Measurements from ENCODE around the gene FCHSD2. TPM values are rescaled to one million over a fixed set of nuclear protein-coding genes. Genes with fewer than 3 reads are reported as not detected.
A peak's percentile ranks its signal among the peaks of the same experiment; 100 is the strongest.
"Not testable (repeated sequence)": the region's sequence is repeated elsewhere in the genome, so short reads cannot be mapped to it uniquely, and the experiment has no call there.

Gene FCHSD2
- total and polyA plus RNA-seq, 2 experiments from 2014 or later: 9.1 to 19.8 TPM

- Histone ChIP-seq H3K9me2 (ENCODE audit: insufficient read depth) (no peaks in the 10 kb centered on the region), H3K4me2 (ENCODE audit: unreplicated experiment) (no peak overlapping the region), H4K20me1 (ENCODE audit: insufficient read depth) (no peaks in the 10 kb centered on the region), H2AFZ (no peak overlapping the region), H3K79me2 (ENCODE audit: insufficient read depth) (peaks cover 27% of the 10 kb centered on the region), H3K4me3 (no peak overlapping the region), H3K9me3 (ENCODE audit: low read depth) (no peaks in the 10 kb centered on the region), H3K27me3 (replicated peaks; ENCODE audit: insufficient read depth) (no peaks in the 10 kb centered on the region), H3K9ac (no peak overlapping the region), H3K36me3 (ENCODE audit: low read depth) (0 out of 2 replicates have a peak, but pooled peaks cover 7% of the 10 kb centered on the region), H3K27ac (no peak overlapping the region), H3F3A (ENCODE audit: insufficient read depth) (peaks cover 9% of the 10 kb centered on the region; the same call in 1 of the 2 replicates), H3K4me1 (ENCODE audit: insufficient read depth) (peaks cover 15% of the 10 kb centered on the region)
- no peak for TF ChIP-seq EZH2phosphoT487 (IDR thresholded peaks at IDR 0.05; ENCODE audit: insufficient read depth, low read depth)
- DNase-seq: peak; percentile 24
- in situ Hi-C loops (cut with MboI): no loop called here
- 72 to 73% methylated on average over 4 of the region's 4 CpGs for WGBS, 2 experiments (ENCODE audit: low coverage in 1 of 2, low lambda C conversion rate in 2 of 2, missing lambda C conversion rate in 2 of 2)
These were observed 333.8 kb downstream of the FCHSD2 start for GRCh38 chr11:72808331-72808798.

- in situ Hi-C loops (cut with MboI): no loop called here
- no peak overlapping the region for H3K27ac ChIP-seq
- no peak overlapping the region for H2AFZ ChIP-seq
- 100% methylated on average over 2 of the region's 2 CpGs for WGBS, 2 experiments (ENCODE audit: low coverage in 1 of 2, low lambda C conversion rate in 2 of 2, missing lambda C conversion rate in 2 of 2)
- H3K4me2 ChIP-seq (ENCODE audit: unreplicated experiment): no peak overlapping the region
- no peaks in the 10 kb centered on the region for H4K20me1 ChIP-seq (ENCODE audit: insufficient read depth)
- no peak overlapping the region for H3K4me3 ChIP-seq
- 0 out of 2 replicates have a peak, but pooled peaks cover 7% of the 10 kb centered on the region for H3K36me3 ChIP-seq (ENCODE audit: low read depth)
- peaks cover 12% of the 10 kb centered on the region for H3K4me1 ChIP-seq (ENCODE audit: insufficient read depth)
- TF ChIP-seq EZH2phosphoT487 (IDR thresholded peaks at IDR 0.05; ENCODE audit: insufficient read depth, low read depth) (no peak), EZH2 (IDR thresholded peaks at IDR 0.05; ENCODE audit: insufficient read depth, poor library complexity, severe bottlenecking) (no peak)
- H3K9me2 ChIP-seq (ENCODE audit: insufficient read depth): no peaks in the 10 kb centered on the region
- peaks cover 4% of the 10 kb centered on the region; the same call in 1 of the 2 replicates for H3F3A ChIP-seq (ENCODE audit: insufficient read depth)
- peaks cover 27% of the 10 kb centered on the region for H3K79me2 ChIP-seq (ENCODE audit: insufficient read depth)
- no peak for DNase-seq
- H3K9me3 ChIP-seq (ENCODE audit: low read depth): no peaks in the 10 kb centered on the region
- H3K27me3 ChIP-seq (replicated peaks; ENCODE audit: insufficient read depth): no peaks in the 10 kb centered on the region
- H3K9ac ChIP-seq: no peak overlapping the region
These were observed 334.3 kb downstream of the FCHSD2 start for GRCh38 chr11:72807792-72808191.

GRCh38 chr11:72807021-72807693 is 335.0 kb downstream of the FCHSD2 start:
- in situ Hi-C loops (cut with MboI): no loop called here
- Histone ChIP-seq H3K9ac (no peak overlapping the region), H3K27me3 (replicated peaks; ENCODE audit: insufficient read depth) (no peaks in the 10 kb centered on the region), H3K4me3 (no peak overlapping the region), H3K79me2 (ENCODE audit: insufficient read depth) (peaks cover 20% of the 10 kb centered on the region), H4K20me1 (ENCODE audit: insufficient read depth) (no peaks in the 10 kb centered on the region), H3K36me3 (ENCODE audit: low read depth) (0 out of 2 replicates have a peak, but pooled peaks cover 7% of the 10 kb centered on the region), H3K27ac (no peak overlapping the region), H3K4me2 (ENCODE audit: unreplicated experiment) (no peak overlapping the region), H3K4me1 (ENCODE audit: insufficient read depth) (peaks cover 6% of the 10 kb centered on the region), H2AFZ (no peak overlapping the region), H3F3A (ENCODE audit: insufficient read depth) (no peaks in the 10 kb centered on the region), H3K9me3 (ENCODE audit: low read depth) (no peaks in the 10 kb centered on the region), H3K9me2 (ENCODE audit: insufficient read depth) (no peaks in the 10 kb centered on the region)
- 95 to 98% methylated on average over 5 of the region's 5 CpGs for WGBS, 2 experiments (ENCODE audit: low coverage in 1 of 2, low lambda C conversion rate in 2 of 2, missing lambda C conversion rate in 2 of 2)
- no peak for TF ChIP-seq EZH2 (IDR thresholded peaks at IDR 0.05; ENCODE audit: insufficient read depth, poor library complexity, severe bottlenecking)
- TF ChIP-seq EZH2phosphoT487 (IDR thresholded peaks at IDR 0.05; ENCODE audit: insufficient read depth, low read depth): no peak
- no peak for DNase-seq

GRCh38 chr11:72806378-72806777 is 335.7 kb downstream of the FCHSD2 start:
- H4K20me1 ChIP-seq (ENCODE audit: insufficient read depth): not testable (repeated sequence)
- WGBS, 2 experiments (ENCODE audit: low coverage in 1 of 2, low lambda C conversion rate in 2 of 2, missing lambda C conversion rate in 2 of 2): 90 to 100% methylated on average over 1 of the region's 1 CpG
- H3K79me2 ChIP-seq (ENCODE audit: insufficient read depth): peaks cover 13% of the 10 kb centered on the region

More at GRCh38 chr11:72806378-72806777, 335.7 kb downstream of the FCHSD2 start:
- H3K9ac ChIP-seq; H3K36me3 ChIP-seq (ENCODE audit: low read depth); H3K9me2 ChIP-seq (ENCODE audit: insufficient read depth); H2AFZ ChIP-seq; H3K4me3 ChIP-seq; DNase-seq; H3K9me3 ChIP-seq (ENCODE audit: low read depth); H3K27me3 ChIP-seq (replicated peaks; ENCODE audit: insufficient read depth); H3K4me2 ChIP-seq (ENCODE audit: unreplicated experiment); in situ Hi-C loops (cut with MboI); H3F3A ChIP-seq (ENCODE audit: insufficient read depth); H3K4me1 ChIP-seq (ENCODE audit: insufficient read depth); H3K27ac ChIP-seq: not testable (repeated sequence)

Measured in GM23248 (cell line).